ENCODE measurements around the gene DNAH17. TPM values are rescaled to one million over a fixed set of nuclear protein-coding genes. Genes with fewer than 3 reads are reported as not detected.

The DNAH17 gene
- total and polyA plus RNA-seq, 2 of the 8 experiments (the other 6 are each of a cell fraction or from before 2014, with no cell fraction given): 0.14 to 0.67 TPM

DNA sequence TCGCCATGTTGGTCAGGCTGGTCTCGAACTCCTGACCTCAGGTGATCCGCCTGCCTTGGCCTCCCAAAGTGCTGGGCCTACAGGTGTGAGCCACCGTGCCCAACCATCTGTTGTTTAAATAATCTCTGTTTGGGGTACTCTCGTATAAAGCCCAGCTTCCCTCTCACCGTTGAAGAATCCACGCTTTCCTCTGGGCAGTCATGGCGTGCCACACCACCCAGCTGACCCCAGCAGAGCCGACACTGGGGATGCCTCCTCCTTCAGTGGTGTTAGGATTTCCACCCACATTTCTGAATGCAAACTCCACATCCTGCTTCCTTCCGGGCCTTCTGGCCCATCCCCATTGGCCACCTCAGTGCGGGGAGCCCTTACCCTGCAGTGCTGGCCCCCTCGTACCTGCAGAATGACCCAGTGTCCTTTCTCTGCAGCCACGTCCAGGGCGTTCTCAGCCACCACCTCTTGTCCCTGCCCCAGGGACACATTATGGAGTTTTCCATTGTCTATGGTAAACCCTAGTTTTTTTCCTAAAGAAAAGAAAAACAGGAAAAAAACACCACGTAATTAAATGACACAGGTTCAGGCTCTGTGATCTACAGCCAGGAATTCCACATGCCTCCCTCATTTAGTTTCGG lies 138.4 kb downstream of the DNAH17 start:
- FAIRE-seq (no peak), DNase-seq (ENCODE audit: low read depth in 1 of 2, low spot score in 2 of 2) (no peak)
- Histone ChIP-seq H4K5ac (ENCODE audit: insufficient read length, low read depth, low read length) (no peak overlapping the region), H3K56ac (replicated peaks; ENCODE audit: insufficient read length, low read depth, low read length) (no peak overlapping the region), H3K4ac (replicated peaks; ENCODE audit: insufficient read length, low read depth, low read length) (no peak overlapping the region), H2AK5ac (ENCODE audit: low read depth, low read length) (no peak overlapping the region), H3K9ac (replicated peaks in 1 of 4; ENCODE audit: extremely low read depth in 1 of 4, low read depth in 3 of 4, low read length in 3 of 4) (no peak overlapping the region), H2BK5ac (ENCODE audit: low read depth, low read length) (no peak overlapping the region), H3K79me1 (ENCODE audit: low read depth, low read length) (no peaks in the 10 kb centered on the region), H3K4me3 (ENCODE audit: extremely low read depth in 1 of 4, insufficient read depth in 2 of 4, low read depth in 3 of 4, low read length in 4 of 4) (no peak overlapping the region), H3K4me1 (replicated peaks in 1 of 4; ENCODE audit: control insufficient read depth in 3 of 4, insufficient read depth in 4 of 4, low read length in 3 of 4) (peaks cover 0 to 16% (median 10%) of the 10 kb centered on the region in 4 experiments; a peak in 6 of 7 replicates), H3K4me2 (ENCODE audit: insufficient read depth in 1 of 2, low read depth in 2 of 2, low read length in 2 of 2) (no peak overlapping the region), H3K36me3 (ENCODE audit: control insufficient read depth in 2 of 4, insufficient read depth in 4 of 4, low read length in 3 of 4) (no peaks in the 10 kb centered on the region), H4K20me1 (replicated peaks in 1 of 2; ENCODE audit: control insufficient read depth in 1 of 2, insufficient read depth in 2 of 2, low read length in 2 of 2) (no peaks in the 10 kb centered on the region), H3K14ac (ENCODE audit: insufficient read length) (no peak overlapping the region), H2BK12ac (ENCODE audit: low read depth, low read length) (no peak overlapping the region), H2BK20ac (ENCODE audit: low read length) (no peak overlapping the region), H2BK120ac (replicated peaks; ENCODE audit: low read depth, low read length) (no peak overlapping the region), H3K79me2 (ENCODE audit: control insufficient read depth in 1 of 2, insufficient read depth in 2 of 2, low read length in 2 of 2) (no peaks in the 10 kb centered on the region), H3K27me3 (replicated peaks in 1 of 4; ENCODE audit: control insufficient read depth in 3 of 4, extremely low read depth in 1 of 4, insufficient read depth in 3 of 4, low read length in 3 of 4) (no peaks in the 10 kb centered on the region), H3K18ac (ENCODE audit: extremely low read depth, low read length) (no peak overlapping the region), H2BK15ac (ENCODE audit: low read length) (no peak overlapping the region), H4K91ac (replicated peaks; ENCODE audit: insufficient read length, low read length) (no peak overlapping the region), H3K23me2 (ENCODE audit: low read depth, low read length) (no peaks in the 10 kb centered on the region), H2AFZ (ENCODE audit: low read length) (no peak overlapping the region), H3K27ac (ENCODE audit: low read depth, low read length) (no peak overlapping the region), H3K23ac (ENCODE audit: insufficient read length) (no peak overlapping the region), H3K9me3 (ENCODE audit: insufficient read depth in 2 of 2, low read depth in 1 of 2, low read length in 1 of 2) (no peaks in the 10 kb centered on the region), H4K8ac (ENCODE audit: extremely low read depth, insufficient read depth, low read length) (no peak overlapping the region)
- ChIA-PET CTCF (ENCODE audit: partially characterized antibody) (no interaction called here), POLR2A (ENCODE audit: partially characterized antibody) (no interaction called here)
- no peak for TF ChIP-seq SP4 (IDR thresholded peaks at IDR 0.05; ENCODE audit: low read length)
- no peak for TF ChIP-seq CBX5 (IDR thresholded peaks at IDR 0.05; ENCODE audit: low read depth, low read length)
- TF ChIP-seq, protein P1, sequence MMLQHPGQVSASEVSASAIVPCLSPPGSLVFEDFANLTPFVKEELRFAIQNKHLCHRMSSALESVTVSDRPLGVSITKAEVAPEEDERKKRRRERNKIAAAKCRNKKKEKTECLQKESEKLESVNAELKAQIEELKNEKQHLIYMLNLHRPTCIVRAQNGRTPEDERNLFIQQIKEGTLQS (IDR thresholded peaks at IDR 0.05; ENCODE audit: insufficient read depth, low read depth, low read length): no peak
- TF ChIP-seq SUZ12 (IDR thresholded peaks at IDR 0.05; ENCODE audit: low read length): no peak
- no peak for TF ChIP-seq JUND (IDR thresholded peaks at IDR 0.05; ENCODE audit: low read length)
- TF ChIP-seq, protein P2, sequence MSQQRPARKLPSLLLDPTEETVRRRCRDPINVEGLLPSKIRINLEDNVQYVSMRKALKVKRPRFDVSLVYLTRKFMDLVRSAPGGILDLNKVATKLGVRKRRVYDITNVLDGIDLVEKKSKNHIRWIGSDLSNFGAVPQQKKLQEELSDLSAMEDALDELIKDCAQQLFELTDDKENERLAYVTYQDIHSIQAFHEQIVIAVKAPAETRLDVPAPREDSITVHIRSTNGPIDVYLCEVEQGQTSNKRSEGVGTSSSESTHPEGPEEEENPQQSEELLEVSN (IDR thresholded peaks at IDR 0.05): no peak
- TF ChIP-seq BACH1 (IDR thresholded peaks at IDR 0.05; ENCODE audit: low read length): no peak
- no peak for TF ChIP-seq RFX5 (IDR thresholded peaks at IDR 0.05; ENCODE audit: borderline replicate concordance, low read depth, low read length)
- no peak for TF ChIP-seq ZNF274 (IDR thresholded peaks at IDR 0.05; ENCODE audit: borderline replicate concordance, extremely low read depth, low read length)
- WGBS, 2 experiments (ENCODE audit: extremely low coverage in 1 of 2, insufficient coverage in 1 of 2, insufficient read length in 1 of 2, insufficient replicate concordance in 2 of 2, low coverage in 1 of 2, low lambda C conversion rate in 2 of 2, missing lambda C conversion rate in 1 of 2): 91% methylated on average over 16 of the region's 16 CpGs; no CpG with 5 or more reads in 1 of the 2 experiments
